HCT116 (cell line): Measurements from ENCODE around the gene RPL3.

Experiments used
- CEBPB ChIP-seq: IDR thresholded peaks from 2 replicates; pipeline ENCODE4 v1.6.1; 2012; ENCODE audit warnings: low read depth
- EZH2phosphoT487 ChIP-seq: fragments of 200-600 bp; IDR thresholded peaks from 2 replicates; pipeline ENCODE4 v1.6.1; 2018; ENCODE audit warnings: antibody characterized with exemption, borderline replicate concordance
- JUND ChIP-seq: IDR thresholded peaks from 2 replicates; pipeline ENCODE4 v1.6.1; 2012
- POLR2A ChIP-seq: IDR thresholded peaks from 2 replicates; pipeline ENCODE4 v1.7.0; 2011; ENCODE audit warnings: borderline replicate concordance; ENCODE audit not compliant: insufficient read depth, insufficient read length; ENCODE audit errors: extremely low read depth
- POLR2AphosphoS5 ChIP-seq: IDR thresholded peaks from 2 replicates; pipeline ENCODE4 v1.6.1; 2011; ENCODE audit warnings: mild to moderate bottlenecking, low read depth, low read length, moderate library complexity
- SIN3A ChIP-seq: IDR thresholded peaks from 2 replicates; pipeline ENCODE4 v1.6.1; 2012; ENCODE audit warnings: low read depth
- SP1 ChIP-seq: IDR thresholded peaks from 2 replicates; pipeline ENCODE4 v1.6.1; 2012; ENCODE audit warnings: low read depth
- TCF7L2 ChIP-seq: IDR thresholded peaks from 2 replicates; pipeline ENCODE4 v1.7.0; 2011; ENCODE audit warnings: borderline replicate concordance, inconsistent platforms; ENCODE audit not compliant: insufficient read depth, insufficient read length; ENCODE audit errors: extremely low read depth
- ZNF274 ChIP-seq: fragments of 200-500 bp; sonication (Bioruptor generic); IDR thresholded peaks from 2 replicates; pipeline ENCODE4 v1.6.1; 2014; ENCODE audit warnings: mild to moderate bottlenecking, low read depth, low read length, inconsistent platforms
- TF ChIP-seq, protein P1 (sequence below), 3 experiments: fragments of 200-600 bp in 1 of 3; sonication (generic) in 1 of 3; IDR thresholded peaks in 2 of 3; conservative IDR thresholded peaks in 1 of 3; 2 replicates each; pipeline ENCODE4 v1.5.1; 2012 to 2017; ENCODE audit warnings: low read depth in 2 of 3, low read length in 2 of 3, antibody characterized with exemption in 1 of 3, borderline replicate concordance in 1 of 3, control low read depth in 1 of 3, mild to moderate bottlenecking in 1 of 3, mixed read lengths in 1 of 3, mixed run types in 1 of 3, moderate library complexity in 1 of 3; ENCODE audit not compliant: insufficient read depth in 1 of 3
- TF ChIP-seq, protein P2 (sequence below): IDR thresholded peaks from 2 replicates; pipeline ENCODE4 v1.6.1; 2012; ENCODE audit warnings: low read depth
- TF ChIP-seq, protein P3 (sequence below): IDR thresholded peaks from 2 replicates; pipeline ENCODE4 v1.6.1; 2012

DNA sequence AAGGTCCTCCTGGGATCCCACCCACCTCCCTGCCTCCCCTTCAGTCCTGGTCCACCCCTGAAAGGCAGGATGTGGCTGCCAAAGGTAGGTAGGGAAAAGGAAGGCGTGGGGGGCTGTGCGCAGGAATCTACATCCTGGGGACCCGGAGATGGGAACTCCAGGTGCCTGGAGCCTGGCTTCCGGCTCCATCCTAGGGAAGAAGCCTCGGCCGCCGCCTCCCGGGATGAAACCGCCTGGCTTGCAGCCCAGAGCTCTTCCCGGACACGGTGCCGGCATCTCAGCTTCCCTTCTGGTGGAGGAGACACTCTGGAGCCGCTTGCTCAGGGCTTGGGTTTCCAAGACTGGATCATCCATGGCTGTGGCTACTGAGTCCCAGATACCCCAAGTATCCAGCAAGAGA lies 41.4 kb downstream of the RPL3 start:
- TF ChIP-seq SIN3A (no peak), SP1 (no peak), POLR2AphosphoS5 (no peak), POLR2A (no peak), TCF7L2 (no peak), CEBPB (no peak), EZH2phosphoT487 (no peak), JUND (no peak), ZNF274 (no peak)
- TF ChIP-seq, protein P1, sequence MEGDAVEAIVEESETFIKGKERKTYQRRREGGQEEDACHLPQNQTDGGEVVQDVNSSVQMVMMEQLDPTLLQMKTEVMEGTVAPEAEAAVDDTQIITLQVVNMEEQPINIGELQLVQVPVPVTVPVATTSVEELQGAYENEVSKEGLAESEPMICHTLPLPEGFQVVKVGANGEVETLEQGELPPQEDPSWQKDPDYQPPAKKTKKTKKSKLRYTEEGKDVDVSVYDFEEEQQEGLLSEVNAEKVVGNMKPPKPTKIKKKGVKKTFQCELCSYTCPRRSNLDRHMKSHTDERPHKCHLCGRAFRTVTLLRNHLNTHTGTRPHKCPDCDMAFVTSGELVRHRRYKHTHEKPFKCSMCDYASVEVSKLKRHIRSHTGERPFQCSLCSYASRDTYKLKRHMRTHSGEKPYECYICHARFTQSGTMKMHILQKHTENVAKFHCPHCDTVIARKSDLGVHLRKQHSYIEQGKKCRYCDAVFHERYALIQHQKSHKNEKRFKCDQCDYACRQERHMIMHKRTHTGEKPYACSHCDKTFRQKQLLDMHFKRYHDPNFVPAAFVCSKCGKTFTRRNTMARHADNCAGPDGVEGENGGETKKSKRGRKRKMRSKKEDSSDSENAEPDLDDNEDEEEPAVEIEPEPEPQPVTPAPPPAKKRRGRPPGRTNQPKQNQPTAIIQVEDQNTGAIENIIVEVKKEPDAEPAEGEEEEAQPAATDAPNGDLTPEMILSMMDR (IDR thresholded peaks at IDR 0.05 in 2 of 3, conservative IDR thresholded peaks at IDR 0.05 in 1 of 3; ENCODE audit: borderline replicate concordance in 1 of 3, insufficient read depth in 1 of 3, low read depth in 2 of 3, low read length in 2 of 3), result no peak
- TF ChIP-seq, protein P2, sequence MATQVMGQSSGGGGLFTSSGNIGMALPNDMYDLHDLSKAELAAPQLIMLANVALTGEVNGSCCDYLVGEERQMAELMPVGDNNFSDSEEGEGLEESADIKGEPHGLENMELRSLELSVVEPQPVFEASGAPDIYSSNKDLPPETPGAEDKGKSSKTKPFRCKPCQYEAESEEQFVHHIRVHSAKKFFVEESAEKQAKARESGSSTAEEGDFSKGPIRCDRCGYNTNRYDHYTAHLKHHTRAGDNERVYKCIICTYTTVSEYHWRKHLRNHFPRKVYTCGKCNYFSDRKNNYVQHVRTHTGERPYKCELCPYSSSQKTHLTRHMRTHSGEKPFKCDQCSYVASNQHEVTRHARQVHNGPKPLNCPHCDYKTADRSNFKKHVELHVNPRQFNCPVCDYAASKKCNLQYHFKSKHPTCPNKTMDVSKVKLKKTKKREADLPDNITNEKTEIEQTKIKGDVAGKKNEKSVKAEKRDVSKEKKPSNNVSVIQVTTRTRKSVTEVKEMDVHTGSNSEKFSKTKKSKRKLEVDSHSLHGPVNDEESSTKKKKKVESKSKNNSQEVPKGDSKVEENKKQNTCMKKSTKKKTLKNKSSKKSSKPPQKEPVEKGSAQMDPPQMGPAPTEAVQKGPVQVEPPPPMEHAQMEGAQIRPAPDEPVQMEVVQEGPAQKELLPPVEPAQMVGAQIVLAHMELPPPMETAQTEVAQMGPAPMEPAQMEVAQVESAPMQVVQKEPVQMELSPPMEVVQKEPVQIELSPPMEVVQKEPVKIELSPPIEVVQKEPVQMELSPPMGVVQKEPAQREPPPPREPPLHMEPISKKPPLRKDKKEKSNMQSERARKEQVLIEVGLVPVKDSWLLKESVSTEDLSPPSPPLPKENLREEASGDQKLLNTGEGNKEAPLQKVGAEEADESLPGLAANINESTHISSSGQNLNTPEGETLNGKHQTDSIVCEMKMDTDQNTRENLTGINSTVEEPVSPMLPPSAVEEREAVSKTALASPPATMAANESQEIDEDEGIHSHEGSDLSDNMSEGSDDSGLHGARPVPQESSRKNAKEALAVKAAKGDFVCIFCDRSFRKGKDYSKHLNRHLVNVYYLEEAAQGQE, result no peak
- TF ChIP-seq, protein P3, sequence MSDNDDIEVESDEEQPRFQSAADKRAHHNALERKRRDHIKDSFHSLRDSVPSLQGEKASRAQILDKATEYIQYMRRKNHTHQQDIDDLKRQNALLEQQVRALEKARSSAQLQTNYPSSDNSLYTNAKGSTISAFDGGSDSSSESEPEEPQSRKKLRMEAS, result no peak
